Measurements from ENCODE around the gene CD160. TPM values are rescaled to one million over a fixed set of nuclear protein-coding genes. Genes with fewer than 3 reads are reported as not detected.
"Not testable (repeated sequence)": the region's sequence is repeated elsewhere in the genome, so short reads cannot be mapped to it uniquely, and the experiment has no call there.

Gene CD160, protein sequence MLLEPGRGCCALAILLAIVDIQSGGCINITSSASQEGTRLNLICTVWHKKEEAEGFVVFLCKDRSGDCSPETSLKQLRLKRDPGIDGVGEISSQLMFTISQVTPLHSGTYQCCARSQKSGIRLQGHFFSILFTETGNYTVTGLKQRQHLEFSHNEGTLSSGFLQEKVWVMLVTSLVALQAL
- polyA plus RNA-seq (ENCODE audit: low read depth in 6 of 6): under 1 TPM in 5 of 6 donors, not detected in 1; 0.24 to 0.86 (median 0.51) TPM

DNA sequence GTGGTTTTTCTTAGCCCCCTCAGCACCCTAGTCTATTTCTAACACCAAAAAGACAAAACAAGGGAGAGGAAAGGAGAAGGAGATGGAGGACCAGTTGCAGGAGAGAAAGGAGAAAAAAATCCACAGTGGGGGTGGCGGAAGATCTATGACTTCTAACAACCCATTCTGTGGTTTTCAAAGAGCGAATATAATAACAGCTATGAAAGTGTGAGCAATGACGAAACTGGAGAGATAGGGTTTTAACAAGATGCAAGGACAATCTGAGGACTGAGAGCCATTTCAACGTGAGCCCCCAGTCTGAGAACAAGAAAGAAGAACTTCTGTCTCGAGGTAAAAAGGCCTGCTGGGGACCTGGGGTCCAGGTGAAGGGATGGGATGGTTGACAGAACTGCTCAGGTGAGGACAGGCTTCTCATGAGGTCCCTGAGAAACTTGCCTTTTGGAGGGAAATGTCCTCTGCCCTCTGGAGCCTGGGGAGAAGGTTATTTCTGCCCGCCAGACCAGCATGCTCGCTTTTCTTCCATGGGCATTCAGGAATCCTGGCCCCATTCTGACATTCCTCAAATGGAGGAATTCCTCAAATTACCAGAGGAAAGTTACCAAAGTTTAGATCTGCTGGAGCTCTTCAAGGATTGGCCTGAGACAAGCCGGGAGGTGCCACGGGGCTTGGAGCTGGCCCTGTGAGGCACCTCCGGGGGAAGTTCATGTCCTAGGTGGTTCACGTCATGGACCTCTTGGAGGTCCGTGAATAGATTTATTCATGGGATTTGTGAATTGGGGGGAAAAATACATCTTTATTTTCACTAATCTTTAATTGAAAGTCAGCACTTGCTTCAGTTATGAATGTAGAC, at the start of gene CD160:
TSS of gene CD160 (plus strand) at position 270 of the 850 bp plus-strand sequence. CDS start 8,829 bp downstream, outside the sequence.
- Mint-ChIP-seq H3K9me3 (no peaks in the 10 kb centered on the region), H3K4me1 (peaks cover 9 to 11% (median 10%) of the 10 kb centered on the region in 3 donors), H3K27ac (peak within 1 kb of the TSS in 1 of 6 donors; percentile 50), H3K27me3 (peaks cover 19 to 42% (median 21%) of the 10 kb centered on the region in 3 donors), H3K4me3 (peak within 1 kb of the TSS in 3 of 8 donors; percentile 12 to 74 (median 60)), H3K36me3 (no peaks in the 10 kb centered on the region)
- DNase-seq (no peak), ATAC-seq (ENCODE audit: low read depth in 2 of 2) (no peak)

DNA sequence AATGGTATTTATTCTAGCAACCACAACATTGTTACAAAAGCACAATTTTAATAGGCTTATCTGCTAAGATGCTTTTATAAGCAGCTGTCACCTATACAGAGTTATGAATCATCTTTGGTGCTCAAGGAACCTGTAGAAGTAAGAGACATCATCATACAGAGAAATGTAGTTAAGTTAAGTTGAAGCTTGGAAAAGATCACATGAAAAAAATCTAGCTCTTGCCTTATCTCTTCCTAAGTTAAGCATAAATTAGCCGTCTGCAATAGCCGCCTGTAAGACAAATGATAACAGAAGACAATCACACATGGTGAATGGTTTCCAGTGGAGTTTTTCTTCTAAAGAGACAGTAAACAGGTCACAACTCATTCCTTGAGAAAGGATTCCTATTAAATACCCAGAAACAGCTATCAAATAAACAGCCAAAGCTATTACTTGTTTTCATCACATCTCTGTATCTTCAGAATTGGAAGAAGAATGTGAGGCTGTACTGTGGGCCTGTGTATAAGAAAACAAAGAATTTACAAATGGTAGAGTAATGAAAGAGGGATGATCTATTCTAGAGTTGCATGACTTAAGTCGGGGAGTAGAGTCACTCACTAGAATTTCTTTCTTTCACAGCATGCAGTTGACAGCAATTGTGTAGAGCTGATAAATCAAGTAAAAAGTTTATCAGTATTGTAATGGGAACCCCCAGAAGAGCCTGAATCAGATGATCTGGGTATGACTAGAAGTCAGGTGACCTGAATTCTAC, 48.1 kb upstream of the CD160 start:
- not testable (repeated sequence) for H3K27me3 Mint-ChIP-seq, H3K27ac Mint-ChIP-seq

DNA sequence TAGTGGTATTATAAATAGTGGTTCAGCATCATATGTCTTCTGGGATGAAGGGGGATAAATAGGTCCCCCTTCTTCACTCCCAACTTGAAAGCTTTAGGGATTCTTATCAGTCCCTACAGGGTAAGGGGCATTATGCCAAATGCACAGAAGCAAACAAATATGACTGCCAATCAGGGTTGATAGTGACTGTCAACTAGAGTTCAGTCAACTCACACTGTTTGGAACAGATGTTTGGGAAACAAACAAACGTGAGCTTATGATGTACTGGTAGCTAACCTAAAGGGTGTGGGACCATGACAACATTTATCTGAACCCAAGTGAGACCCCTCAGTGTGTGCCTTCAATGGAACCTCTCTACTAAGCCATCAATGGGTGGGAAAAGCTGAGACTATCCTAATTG, 46.1 kb upstream of the CD160 start:
- H3K27me3 Mint-ChIP-seq; H3K4me3 Mint-ChIP-seq; DNase-seq; H3K27ac Mint-ChIP-seq; ATAC-seq (ENCODE audit: low read depth in 2 of 2); H3K9me3 Mint-ChIP-seq; H3K36me3 Mint-ChIP-seq: not testable (repeated sequence)
- peaks cover 0 to 14% (median 7%) of the 10 kb centered on the region in 3 donors for H3K4me1 Mint-ChIP-seq

More for the DNA sequence above, 48.1 kb upstream of the CD160 start:
- not testable (repeated sequence) for H3K9me3 Mint-ChIP-seq; DNase-seq; ATAC-seq (ENCODE audit: low read depth in 2 of 2); H3K4me3 Mint-ChIP-seq; H3K36me3 Mint-ChIP-seq
- H3K4me1 Mint-ChIP-seq: peaks cover 0 to 17% (median 7%) of the 10 kb centered on the region in 3 donors

DNA sequence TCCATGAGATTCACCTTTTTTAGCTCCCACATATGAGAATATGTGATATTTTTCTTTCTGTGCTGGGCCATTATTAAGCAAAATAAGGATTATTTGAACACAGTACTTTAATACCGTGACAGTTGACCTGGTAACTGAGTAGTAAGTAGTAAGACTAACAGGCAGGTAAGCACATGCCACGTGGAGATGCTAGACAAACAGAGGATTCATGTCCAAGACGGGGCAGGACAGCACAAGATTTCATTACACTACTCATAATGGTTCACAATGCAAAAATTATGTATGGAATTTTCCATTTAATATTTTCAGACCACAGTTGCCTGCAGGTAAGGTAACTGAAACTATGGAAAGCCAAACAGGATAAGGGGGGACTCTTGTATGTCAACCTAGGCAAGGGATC, 34.4 kb upstream of the CD160 start:
- H3K27me3 Mint-ChIP-seq; H3K4me1 Mint-ChIP-seq; H3K4me3 Mint-ChIP-seq; ATAC-seq (ENCODE audit: low read depth in 2 of 2); H3K9me3 Mint-ChIP-seq; H3K27ac Mint-ChIP-seq; H3K36me3 Mint-ChIP-seq; DNase-seq: not testable (repeated sequence)

DNA sequence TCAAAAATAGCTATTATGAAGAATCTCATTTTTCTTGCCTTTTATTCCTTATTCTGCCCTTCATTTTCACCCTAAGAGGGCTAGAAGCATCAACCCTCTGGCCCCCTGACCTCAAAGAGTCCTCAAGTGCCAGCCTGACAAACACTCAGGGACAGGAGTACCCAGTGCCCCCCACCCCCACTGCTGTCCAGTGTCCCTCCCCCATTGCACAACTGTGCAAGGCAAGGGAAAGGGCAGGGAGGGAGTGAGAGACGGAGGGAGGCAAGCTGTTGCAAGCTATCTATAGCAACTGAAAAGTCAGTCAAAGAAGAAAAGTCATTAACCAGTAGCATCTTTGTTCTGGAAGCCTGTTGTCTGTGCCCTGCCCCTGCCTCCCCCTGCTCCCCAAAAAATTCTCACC, 33.2 kb upstream of the CD160 start:
- not testable (repeated sequence) for H3K36me3 Mint-ChIP-seq; ATAC-seq (ENCODE audit: low read depth in 2 of 2); DNase-seq; H3K27me3 Mint-ChIP-seq; H3K9me3 Mint-ChIP-seq; H3K4me3 Mint-ChIP-seq; H3K27ac Mint-ChIP-seq
- peaks cover 0 to 11% (median 5%) of the 10 kb centered on the region in 3 donors for H3K4me1 Mint-ChIP-seq

DNA sequence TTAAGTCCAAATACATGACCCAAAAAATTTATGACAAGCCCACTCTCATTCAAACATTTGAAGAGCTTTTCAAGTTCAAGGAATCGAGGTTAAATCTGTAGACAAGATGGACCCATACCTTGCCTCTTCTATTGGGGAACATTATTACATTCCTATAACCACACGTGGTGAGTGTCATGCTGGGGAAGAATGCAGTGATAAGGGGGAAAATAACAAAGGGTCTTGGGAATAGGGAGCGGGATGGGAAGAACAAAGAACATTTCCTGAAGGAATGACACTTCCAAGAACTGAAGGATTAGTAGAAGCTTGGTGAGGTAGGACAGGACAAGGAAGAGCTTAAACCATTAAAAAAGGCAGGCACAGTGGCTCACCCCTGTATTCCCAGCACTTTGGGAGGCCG, 31.0 kb upstream of the CD160 start:
- Mint-ChIP-seq H3K27ac (peak overlapping the region in 1 of 6 donors; percentile 23), H3K36me3 (no peaks in the 10 kb centered on the region), H3K27me3 (no peaks in the 10 kb centered on the region), H3K4me1 (peaks cover 0 to 11% (median 5%) of the 10 kb centered on the region in 3 donors), H3K4me3 (no peak overlapping the region), H3K9me3 (no peaks in the 10 kb centered on the region)
- DNase-seq: no peak
- ATAC-seq (ENCODE audit: low read depth in 2 of 2): no peak

DNA sequence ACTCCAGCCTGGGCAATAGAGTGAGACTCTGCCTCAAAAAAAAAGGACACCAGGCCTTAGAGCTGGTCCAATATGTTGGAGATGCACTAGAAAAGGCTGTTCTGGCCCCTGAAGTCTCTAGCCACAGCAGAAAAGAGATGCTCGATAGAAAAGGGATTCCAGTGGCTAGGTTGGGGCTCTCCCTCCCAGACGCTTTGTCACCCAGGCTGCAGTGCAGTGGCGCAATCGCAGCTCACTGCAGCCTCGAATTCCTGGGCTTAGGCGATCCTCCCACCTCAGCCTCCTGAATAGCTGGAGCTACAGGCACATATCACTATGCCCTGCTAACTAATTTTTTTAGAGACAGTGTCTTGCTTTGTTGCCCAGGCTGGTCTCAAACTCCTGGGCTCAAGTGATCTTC, 30.4 kb upstream of the CD160 start:
- Mint-ChIP-seq H3K36me3 (no peaks in the 10 kb centered on the region), H3K9me3 (no peaks in the 10 kb centered on the region), H3K4me1 (peaks cover 0 to 11% (median 5%) of the 10 kb centered on the region in 3 donors), H3K27me3 (no peaks in the 10 kb centered on the region), H3K4me3 (no peak overlapping the region), H3K27ac (no peak overlapping the region)
- DNase-seq (no peak), ATAC-seq (ENCODE audit: low read depth in 2 of 2) (no peak)

DNA sequence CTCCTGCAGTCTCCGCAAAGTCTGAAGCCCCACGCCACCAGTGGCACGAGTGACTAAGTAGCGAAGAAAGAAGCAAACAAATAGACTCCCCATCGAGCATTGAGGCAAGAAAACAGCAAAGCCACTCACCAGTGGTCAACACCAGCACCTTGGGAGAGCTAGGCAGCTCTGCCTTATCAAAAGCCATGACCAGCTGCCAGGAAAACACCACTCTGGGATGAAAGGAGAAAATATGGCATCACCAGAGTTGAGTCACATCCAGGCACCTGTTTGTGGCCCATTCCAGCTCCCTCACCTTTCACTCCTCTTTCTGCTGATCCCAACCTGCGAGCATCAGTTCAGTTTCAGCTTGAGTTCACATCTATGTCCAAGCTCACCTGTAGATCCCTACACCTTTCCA, 29.4 kb upstream of the CD160 start:
- H3K4me3 Mint-ChIP-seq: no peak overlapping the region
- peak overlapping the region in 2 of 6 donors; percentile 33 to 41 for H3K27ac Mint-ChIP-seq

DNA sequence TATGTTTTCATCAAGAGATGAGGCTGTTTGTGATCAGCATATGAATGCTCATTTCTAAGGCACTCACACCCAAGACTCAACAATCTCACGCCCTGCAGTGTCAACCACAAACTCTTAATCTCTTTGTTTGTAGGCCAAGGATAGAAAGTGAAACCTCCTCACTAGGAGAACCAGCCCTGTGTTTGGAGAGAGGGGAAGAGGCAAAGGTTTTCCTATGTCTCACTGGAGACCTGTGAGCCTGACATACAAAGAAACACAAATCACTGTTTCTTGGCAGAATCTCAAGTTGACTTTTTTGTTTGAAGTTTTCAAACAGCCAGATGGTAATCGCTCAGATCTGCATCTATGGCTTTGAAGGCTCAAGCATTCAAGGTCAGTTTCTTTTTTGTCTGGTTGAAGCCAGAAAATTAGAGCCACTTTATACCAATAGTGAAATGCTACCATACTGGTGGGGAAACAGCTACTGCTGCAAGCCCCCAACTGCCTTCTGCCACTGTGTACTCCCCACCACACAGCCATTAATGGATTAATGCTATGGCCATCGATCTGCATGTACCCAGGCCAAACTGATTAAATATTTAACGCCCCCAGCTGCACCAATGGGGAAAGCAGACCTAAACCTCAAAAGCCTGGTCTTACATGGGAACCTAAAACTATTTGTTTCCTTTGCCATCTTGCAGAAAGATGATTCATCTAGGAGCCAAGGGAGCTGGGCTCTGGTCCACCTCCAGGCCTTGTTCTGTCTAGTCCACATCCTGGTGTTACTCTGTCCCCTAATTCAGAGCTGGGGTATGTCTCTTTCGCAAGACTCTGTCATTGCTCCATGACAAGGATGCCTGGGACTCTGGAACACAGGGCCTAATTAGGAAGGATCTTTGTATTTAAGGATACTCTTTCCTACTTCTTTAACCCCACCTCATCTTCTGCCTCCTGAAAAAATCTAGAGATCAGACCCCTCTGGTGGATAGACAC, 28.4 kb upstream of the CD160 start:
- no peak overlapping the region for H3K4me3 Mint-ChIP-seq
- no peaks in the 10 kb centered on the region for H3K36me3 Mint-ChIP-seq
- DNase-seq: no peak
- peaks cover 4 to 11% (median 5%) of the 10 kb centered on the region in 3 donors for H3K4me1 Mint-ChIP-seq
- H3K9me3 Mint-ChIP-seq: no peaks in the 10 kb centered on the region
- H3K27me3 Mint-ChIP-seq: no peaks in the 10 kb centered on the region
- no peak overlapping the region for H3K27ac Mint-ChIP-seq
- ATAC-seq (ENCODE audit: low read depth in 2 of 2): no peak

More for the DNA sequence above, 29.4 kb upstream of the CD160 start:
- H3K36me3 Mint-ChIP-seq: no peaks in the 10 kb centered on the region
- H3K27me3 Mint-ChIP-seq: no peaks in the 10 kb centered on the region
- H3K4me1 Mint-ChIP-seq: peaks cover 0 to 11% (median 5%) of the 10 kb centered on the region in 3 donors
- ATAC-seq (ENCODE audit: low read depth in 2 of 2) (no peak), DNase-seq (no peak)
- H3K9me3 Mint-ChIP-seq: no peaks in the 10 kb centered on the region

DNA sequence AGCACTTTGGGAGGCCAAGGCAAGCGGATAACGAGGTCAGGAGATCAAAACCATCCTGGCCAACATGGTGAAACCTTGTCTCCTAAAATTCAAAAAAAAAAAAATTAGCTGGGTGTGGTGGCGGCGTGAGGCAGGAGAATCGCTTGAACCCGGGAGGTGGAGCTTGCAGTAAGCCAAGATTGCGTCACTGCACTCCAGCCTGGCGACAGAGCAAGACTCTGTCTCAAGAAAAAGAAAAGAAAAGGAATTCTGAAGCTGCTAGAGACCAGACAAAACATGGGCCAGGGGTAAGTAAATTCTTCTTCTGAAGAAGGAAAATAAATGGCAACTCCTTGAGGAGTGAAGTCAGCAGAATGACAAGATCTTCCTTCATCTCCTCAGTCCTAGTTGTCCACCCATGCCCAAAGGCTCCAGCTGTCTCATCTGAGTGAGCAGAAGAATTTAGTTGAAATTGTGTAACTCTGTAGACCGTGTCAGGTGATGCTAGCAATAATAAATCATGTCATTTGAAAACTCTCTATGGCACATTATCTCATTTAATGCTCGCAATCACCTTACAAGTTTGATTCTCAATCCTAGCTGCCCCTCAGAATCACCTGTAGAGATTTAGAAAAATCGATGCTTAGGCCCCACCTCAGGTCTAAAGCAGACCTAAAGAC, 26.4 kb upstream of the CD160 start:
- peaks cover 0 to 2% (median 0%) of the 10 kb centered on the region in 7 donors for H3K9me3 Mint-ChIP-seq
- peaks cover 4 to 17% (median 5%) of the 10 kb centered on the region in 3 donors for H3K4me1 Mint-ChIP-seq

DNA sequence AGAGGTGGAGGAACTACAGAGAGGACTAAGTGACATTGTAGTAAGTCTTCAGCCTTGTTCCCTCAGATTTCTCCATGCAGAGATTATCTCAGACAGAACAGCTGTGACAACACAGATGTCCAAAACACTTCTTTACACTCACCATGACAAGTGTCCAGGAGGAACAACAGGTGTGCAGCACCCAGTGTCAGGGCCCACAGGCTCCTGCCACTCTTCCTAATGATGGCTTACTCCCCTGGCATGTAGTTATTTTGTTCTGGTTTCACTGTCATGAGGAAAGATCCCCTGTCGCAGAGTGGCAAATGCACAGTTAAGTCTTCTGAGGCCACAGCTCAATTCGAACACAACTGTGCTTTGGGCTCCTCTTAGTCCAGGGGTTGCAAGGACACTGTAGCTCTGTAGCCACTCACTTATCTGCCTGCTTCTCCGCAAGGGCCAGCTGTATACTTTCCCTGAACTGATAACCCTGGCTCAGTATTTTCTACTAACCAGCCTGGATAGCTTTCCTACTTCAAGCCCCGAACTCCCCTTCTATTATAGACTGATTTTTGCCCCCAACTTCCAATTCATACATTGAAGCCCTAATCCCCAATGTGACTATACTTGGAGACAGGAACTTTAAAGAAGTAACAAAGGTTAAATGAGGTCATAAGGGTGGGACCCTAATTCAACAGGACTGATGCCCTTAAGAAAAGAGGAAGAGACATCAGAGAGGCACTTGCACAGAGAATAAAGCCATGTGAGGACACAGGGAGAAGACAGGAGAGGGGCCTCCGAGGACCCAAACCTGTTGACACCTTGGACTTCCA, 23.3 kb upstream of the CD160 start:
- H3K27me3 Mint-ChIP-seq: peaks cover 0 to 6% (median 0%) of the 10 kb centered on the region in 3 donors
- DNase-seq: no peak
- H3K9me3 Mint-ChIP-seq: peaks cover 0 to 2% (median 0%) of the 10 kb centered on the region in 7 donors
- H3K27ac Mint-ChIP-seq: no peak overlapping the region
- H3K4me1 Mint-ChIP-seq: peaks cover 0 to 6% (median 4%) of the 10 kb centered on the region in 3 donors
- no peak overlapping the region for H3K4me3 Mint-ChIP-seq
- no peak for ATAC-seq (ENCODE audit: low read depth in 2 of 2)
- H3K36me3 Mint-ChIP-seq: no peaks in the 10 kb centered on the region

More for the DNA sequence above, 26.4 kb upstream of the CD160 start:
- H3K27me3 Mint-ChIP-seq: peaks cover 0 to 6% (median 0%) of the 10 kb centered on the region in 3 donors
- H3K4me3 Mint-ChIP-seq: no peak overlapping the region
- ATAC-seq (ENCODE audit: low read depth in 2 of 2) (no peak), DNase-seq (no peak)
- H3K36me3 Mint-ChIP-seq: no peaks in the 10 kb centered on the region
- no peak overlapping the region for H3K27ac Mint-ChIP-seq

Measured in naive B cell (primary cell).